Measurements from ENCODE around the gene PPIB.
"Not testable (repeated sequence)": the region's sequence is repeated elsewhere in the genome, so short reads cannot be mapped to it uniquely, and the experiment has no call there.

The PPIB gene

DNA sequence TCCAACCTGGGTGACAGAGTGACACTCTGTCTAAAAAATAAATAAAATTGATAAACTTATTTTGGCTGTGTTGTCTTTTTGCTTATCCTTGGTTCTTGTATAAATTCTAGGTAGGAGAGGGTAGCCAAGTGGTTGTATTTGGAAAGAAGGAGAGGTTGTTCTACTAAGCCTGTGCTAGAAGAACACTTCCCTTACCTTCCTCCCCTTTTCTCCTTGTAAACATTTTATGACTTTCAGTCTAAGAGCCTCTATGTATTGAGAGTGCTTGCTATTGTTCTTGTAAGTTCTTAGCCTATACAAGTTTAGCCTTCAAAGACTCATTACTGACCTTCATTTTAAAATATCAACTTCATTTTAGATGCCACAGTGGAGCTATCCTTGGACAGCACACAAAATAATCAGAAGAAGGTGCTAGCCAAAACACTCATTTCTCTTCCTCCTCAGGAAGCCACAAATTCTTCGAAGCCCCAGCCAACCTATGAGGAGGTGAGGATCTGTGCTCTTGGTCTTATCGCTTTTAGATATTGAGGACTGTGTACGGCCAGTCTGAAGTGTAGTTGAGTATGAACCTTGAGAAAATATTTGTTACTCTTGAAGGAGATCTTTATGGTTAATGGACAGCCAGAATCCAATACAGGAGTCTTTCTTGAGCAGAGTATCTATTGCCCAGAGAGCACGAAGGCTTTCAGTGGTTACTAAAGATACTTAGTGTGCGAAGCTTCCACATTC, 44.9 kb downstream of the PPIB start:
- H3K4me3 ChIP-seq (ENCODE audit: low read depth, low read length): no peak overlapping the region
- DNase-seq (ENCODE audit: low read depth): no peak
- TF ChIP-seq, protein P1, sequence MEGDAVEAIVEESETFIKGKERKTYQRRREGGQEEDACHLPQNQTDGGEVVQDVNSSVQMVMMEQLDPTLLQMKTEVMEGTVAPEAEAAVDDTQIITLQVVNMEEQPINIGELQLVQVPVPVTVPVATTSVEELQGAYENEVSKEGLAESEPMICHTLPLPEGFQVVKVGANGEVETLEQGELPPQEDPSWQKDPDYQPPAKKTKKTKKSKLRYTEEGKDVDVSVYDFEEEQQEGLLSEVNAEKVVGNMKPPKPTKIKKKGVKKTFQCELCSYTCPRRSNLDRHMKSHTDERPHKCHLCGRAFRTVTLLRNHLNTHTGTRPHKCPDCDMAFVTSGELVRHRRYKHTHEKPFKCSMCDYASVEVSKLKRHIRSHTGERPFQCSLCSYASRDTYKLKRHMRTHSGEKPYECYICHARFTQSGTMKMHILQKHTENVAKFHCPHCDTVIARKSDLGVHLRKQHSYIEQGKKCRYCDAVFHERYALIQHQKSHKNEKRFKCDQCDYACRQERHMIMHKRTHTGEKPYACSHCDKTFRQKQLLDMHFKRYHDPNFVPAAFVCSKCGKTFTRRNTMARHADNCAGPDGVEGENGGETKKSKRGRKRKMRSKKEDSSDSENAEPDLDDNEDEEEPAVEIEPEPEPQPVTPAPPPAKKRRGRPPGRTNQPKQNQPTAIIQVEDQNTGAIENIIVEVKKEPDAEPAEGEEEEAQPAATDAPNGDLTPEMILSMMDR (conservative IDR thresholded peaks at IDR 0.05; ENCODE audit: low read depth, low read length): no peak

DNA sequence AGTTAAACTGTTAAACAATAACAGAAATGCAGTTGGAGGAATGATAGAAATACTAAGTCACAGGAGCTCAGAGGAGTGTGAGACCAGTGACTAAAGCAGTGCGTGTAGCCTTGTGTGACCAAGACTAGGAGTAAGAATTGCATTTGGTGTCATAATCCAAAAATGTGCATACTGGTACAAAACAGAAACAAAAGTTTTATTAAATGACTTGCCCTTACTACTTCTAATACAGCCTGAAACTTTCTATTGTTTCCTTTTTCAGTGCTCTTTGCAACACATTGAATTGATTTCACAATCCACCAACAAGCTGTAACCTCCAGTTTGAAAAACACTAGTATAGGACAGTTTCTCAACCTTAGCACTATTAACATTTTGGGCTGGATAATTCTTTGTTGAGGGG, 49.9 kb downstream of the PPIB start:
- TF ChIP-seq, protein P1 (conservative IDR thresholded peaks at IDR 0.05; ENCODE audit: low read depth, low read length): no peak
- DNase-seq (ENCODE audit: low read depth): peak; percentile 48
- no peak overlapping the region for H3K4me3 ChIP-seq (ENCODE audit: low read depth, low read length)

DNA sequence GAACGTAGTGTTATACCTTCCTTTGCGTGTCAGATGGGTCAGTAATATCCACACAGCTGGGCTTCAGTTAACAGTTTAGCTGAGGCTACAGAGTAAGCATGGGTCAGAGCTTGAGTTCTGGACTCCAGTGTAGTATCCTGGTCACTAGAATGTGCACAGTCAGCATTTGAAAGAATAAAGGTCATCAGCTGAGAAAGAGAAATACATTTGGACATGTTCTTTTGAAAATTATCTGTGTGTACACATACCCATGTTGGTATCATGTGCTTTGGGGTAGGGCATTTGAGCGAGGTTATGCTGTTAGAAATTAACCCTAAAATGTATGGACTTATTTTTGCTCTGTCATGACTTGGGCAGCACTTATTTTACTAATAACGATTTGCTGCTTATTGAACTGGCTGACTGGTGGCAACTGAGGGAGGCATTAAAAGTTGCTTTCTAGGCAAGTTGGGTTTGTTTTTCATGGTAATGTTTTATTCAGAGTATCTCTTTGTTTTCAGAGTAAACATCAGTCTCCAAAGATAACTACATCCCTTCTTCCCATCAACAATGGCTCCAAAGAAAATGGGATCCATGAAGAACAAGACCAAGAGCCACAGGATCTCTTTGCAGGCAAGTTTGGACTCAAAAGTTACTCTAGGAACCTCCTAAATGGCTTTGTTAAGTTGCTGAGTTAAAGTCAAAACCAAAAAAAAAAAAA, 50.6 kb downstream of the PPIB start:
- no peak overlapping the region for H3K4me3 ChIP-seq (ENCODE audit: low read depth, low read length)
- TF ChIP-seq, protein P1 (conservative IDR thresholded peaks at IDR 0.05; ENCODE audit: low read depth, low read length): no peak
- DNase-seq (ENCODE audit: low read depth): peak; percentile 65

DNA sequence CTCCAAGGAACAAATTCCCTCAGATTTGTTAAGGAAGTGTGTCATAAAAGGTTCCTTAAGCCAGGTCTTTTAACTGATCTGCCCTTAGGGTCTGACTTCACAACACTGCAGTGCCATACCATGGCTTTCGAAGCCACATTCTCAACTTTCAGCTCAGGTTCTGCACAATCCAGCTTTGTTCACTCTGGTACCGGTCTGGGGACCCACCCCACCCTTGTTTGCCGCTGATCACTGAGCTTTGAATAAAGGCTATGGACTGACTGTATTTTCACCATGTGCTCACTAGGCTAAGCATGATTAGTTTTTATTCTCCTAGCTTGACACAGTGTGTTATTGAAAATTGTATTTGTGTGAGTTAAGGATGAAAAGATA, 51.2 kb downstream of the PPIB start:
- TF ChIP-seq, protein P1 (conservative IDR thresholded peaks at IDR 0.05; ENCODE audit: low read depth, low read length): no peak
- DNase-seq (ENCODE audit: low read depth): no peak
- H3K4me3 ChIP-seq (ENCODE audit: low read depth, low read length): no peak overlapping the region

DNA sequence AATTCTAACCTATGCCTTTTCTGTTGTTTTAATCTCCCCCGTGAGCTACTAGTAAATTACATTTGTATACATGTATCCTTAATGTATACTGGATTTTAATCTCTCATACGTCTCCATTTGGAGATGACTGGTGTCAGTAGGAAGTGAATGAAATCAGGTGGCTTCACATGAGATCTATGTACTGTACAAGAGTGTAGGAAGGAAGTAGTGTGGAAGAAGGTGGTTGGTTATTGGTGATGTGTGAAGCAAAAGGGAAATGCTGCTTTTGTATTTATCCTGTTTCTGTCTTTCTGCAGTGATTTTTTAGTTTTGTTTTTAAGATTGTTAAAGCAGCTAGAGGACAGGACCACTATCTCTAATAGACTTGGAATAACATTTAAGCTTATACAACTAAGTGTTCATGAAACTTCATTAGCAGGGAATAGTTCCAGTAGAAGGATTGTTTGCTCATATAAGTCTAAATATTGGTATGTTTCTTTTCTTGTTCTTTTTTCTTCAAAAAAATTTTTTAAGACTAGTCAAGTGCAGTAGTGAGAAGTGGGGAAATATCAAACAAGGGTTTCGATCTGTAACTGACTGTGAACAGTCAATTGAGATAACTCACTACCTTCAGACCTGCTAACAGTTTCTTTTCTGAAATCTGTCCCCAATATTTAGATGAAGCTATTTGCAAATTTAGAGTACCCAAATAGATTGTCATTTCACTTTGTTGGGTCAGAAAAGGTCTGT, 51.7 kb downstream of the PPIB start:
- no peak overlapping the region for H3K4me3 ChIP-seq (ENCODE audit: low read depth, low read length)

DNA sequence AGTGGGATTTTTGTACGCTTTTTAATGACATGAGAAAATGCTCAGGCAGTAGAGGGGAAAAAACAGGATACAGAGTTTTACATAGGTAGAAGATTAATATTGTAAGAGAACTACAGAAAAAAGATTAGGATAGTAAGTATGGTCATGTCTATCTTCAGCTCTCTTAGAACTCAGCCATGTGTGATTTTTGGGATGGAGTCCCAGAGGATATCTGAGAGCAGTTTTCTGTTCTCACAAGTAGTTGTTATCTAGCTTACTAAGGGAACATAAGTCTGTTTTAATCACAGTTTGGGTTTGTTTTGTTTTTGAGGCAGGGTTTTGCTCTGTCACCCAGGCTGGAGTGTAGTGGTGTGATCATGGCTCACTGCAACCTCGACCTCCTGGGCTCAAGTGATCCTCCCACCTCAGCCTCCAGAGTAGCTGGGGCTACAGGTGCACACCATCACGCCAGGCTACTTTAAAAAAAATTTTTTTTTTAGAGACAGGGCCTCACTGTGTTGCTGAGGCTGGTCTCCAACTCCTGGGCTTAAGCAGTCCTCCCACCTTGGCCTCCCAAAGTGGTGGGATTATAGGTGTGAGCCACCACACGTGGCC, 52.6 kb downstream of the PPIB start:
- H3K4me3 ChIP-seq (ENCODE audit: low read depth, low read length); DNase-seq (ENCODE audit: low read depth): not testable (repeated sequence)

More for the DNA sequence above, 51.7 kb downstream of the PPIB start:
- no peak for DNase-seq (ENCODE audit: low read depth)
- TF ChIP-seq, protein P1 (conservative IDR thresholded peaks at IDR 0.05; ENCODE audit: low read depth, low read length): no peak

DNA sequence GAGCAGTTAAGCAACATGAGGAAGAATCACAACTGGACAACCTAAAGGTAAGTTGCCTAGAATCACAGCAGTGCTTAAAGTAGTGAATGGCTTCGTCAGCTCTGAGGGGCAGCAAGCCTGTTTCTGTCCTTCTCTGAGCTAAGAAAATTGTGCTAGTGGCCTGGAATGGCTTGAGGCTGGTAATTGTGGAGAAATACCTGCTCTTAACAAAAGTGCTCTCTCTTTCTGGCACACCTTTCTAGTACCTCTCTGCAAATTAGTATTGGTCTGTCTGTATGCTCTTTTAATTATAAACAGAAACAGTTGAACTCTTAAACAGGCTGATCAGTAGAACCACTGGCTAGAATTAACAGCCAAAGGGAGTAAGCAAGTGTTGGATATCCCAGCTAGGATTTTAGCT, 55.5 kb downstream of the PPIB start:
- H3K4me3 ChIP-seq (ENCODE audit: low read depth, low read length): no peak overlapping the region
- DNase-seq (ENCODE audit: low read depth): no peak
- TF ChIP-seq, protein P1 (conservative IDR thresholded peaks at IDR 0.05; ENCODE audit: low read depth, low read length): no peak

Data from choroid plexus epithelial cell (primary cell).